Hepatocyte (in vitro differentiated cells): ENCODE measurements around the gene KCNQ1. TPM values are rescaled to one million over a fixed set of nuclear protein-coding genes. Genes with fewer than 3 reads are reported as not detected.

Source experiments
- DNase-seq: peaks from one replicate; pipeline ENCODE4 v3.0.0-alpha.2; 2016; ENCODE audit warnings: low spot score
- H2AFZ ChIP-seq: fragments of 200-600 bp; sonication (generic); 2 replicates; pipeline ENCODE4 v1.6.0; 2016; ENCODE audit warnings: antibody characterized with exemption, mild to moderate bottlenecking
- H3K27ac ChIP-seq: fragments of 200-600 bp; sonication (generic); 2 replicates; pipeline ENCODE4 v1.5.1; 2016; ENCODE audit warnings: mild to moderate bottlenecking
- H3K27me3 ChIP-seq: fragments of 200-600 bp; sonication (generic); 2 replicates; pipeline ENCODE4 v1.6.1; 2016
- H3K36me3 ChIP-seq: fragments of 200-600 bp; sonication (generic); replicated peaks from 2 replicates; pipeline ENCODE4 v1.5.1; 2016; ENCODE audit warnings: low read depth; ENCODE audit not compliant: insufficient read depth
- H3K4me1 ChIP-seq: fragments of 200-600 bp; sonication (generic); 2 replicates; pipeline ENCODE4 v1.5.1; 2016; ENCODE audit warnings: mild to moderate bottlenecking, moderate library complexity; ENCODE audit not compliant: insufficient read depth
- H3K4me2 ChIP-seq: fragments of 200-600 bp; sonication (generic); 2 replicates; pipeline ENCODE4 v1.6.0; 2016
- H3K4me3 ChIP-seq: fragments of 200-600 bp; sonication (generic); 2 replicates; pipeline ENCODE4 v1.5.1; 2016; ENCODE audit warnings: mild to moderate bottlenecking
- H3K79me2 ChIP-seq: fragments of 200-600 bp; sonication (generic); 2 replicates; pipeline ENCODE4 v1.6.0; 2017; ENCODE audit warnings: mild to moderate bottlenecking
- H3K9me2 ChIP-seq: fragments of 200-600 bp; sonication (generic); replicated peaks from 2 replicates; pipeline ENCODE4 v1.6.0; 2017; ENCODE audit warnings: mild to moderate bottlenecking; ENCODE audit not compliant: insufficient read depth
- H3K9me3 ChIP-seq: fragments of 200-600 bp; sonication (generic); 2 replicates; pipeline ENCODE4 v1.5.1; 2016; ENCODE audit warnings: low read depth, mild to moderate bottlenecking
- H4K20me1 ChIP-seq: fragments of 200-600 bp; sonication (generic); 2 replicates; pipeline ENCODE4 v1.6.0; 2016; ENCODE audit warnings: mild to moderate bottlenecking; ENCODE audit not compliant: insufficient read depth, poor library complexity, severe bottlenecking
- CTCF ChIP-seq: fragments of 200-600 bp; sonication (generic); IDR thresholded peaks from 2 replicates; pipeline ENCODE4 v1.5.1; 2016; ENCODE audit warnings: antibody characterized with exemption, mild to moderate bottlenecking; ENCODE audit not compliant: poor library complexity
- EZH2 ChIP-seq: fragments of 200-600 bp; sonication (generic); IDR thresholded peaks from 2 replicates; pipeline ENCODE4 v1.6.1; 2016; ENCODE audit warnings: antibody characterized with exemption, mild to moderate bottlenecking, borderline replicate concordance
- EZH2phosphoT487 ChIP-seq: fragments of 200-600 bp; sonication (generic); IDR thresholded peaks from one replicate; pipeline ENCODE4 v1.6.1; 2018; ENCODE audit warnings: antibody characterized with exemption, mild to moderate bottlenecking, low read depth, moderate library complexity; ENCODE audit not compliant: unreplicated experiment, severe bottlenecking
- WGBS: methylation state at CpG from one replicate; pipeline ENCODE4 v1.1.6; 2016; ENCODE audit warnings: low lambda C conversion rate; ENCODE audit errors: missing lambda C conversion rate; 5-methylcytosine and 5-hydroxymethylcytosine counted together
- polyA plus RNA-seq: library from polyadenylated mRNA; unstranded; fragments of >200 nt; fragmentation: Nextera tagmentation; extraction: Ambion mirVana; gene quantifications from 2 replicates; pipeline ENCODE4 v1.2.1, GENCODE V29; 2016
- total RNA-seq: library from RNA; depleted of rRNA; stranded (reverse); fragments of >200 nt; gene quantifications from 2 replicates; pipeline ENCODE4 v1.2.3, GENCODE V29; 2014

Gene KCNQ1
- total and polyA plus RNA-seq, 2 experiments from 2014 or later: 1.8 to 6.4 TPM

- peak; percentile 59 for DNase-seq
- TF ChIP-seq EZH2phosphoT487 (no peak), CTCF (no peak), EZH2 (no peak)
- no peaks in the 10 kb centered on the region for H3K36me3 ChIP-seq
- H4K20me1 ChIP-seq: no peaks in the 10 kb centered on the region
- 78% methylated on average over 28 of the region's 28 CpGs for WGBS
- no peaks in the 10 kb centered on the region for H3K9me2 ChIP-seq
- peak overlapping the region; percentile 69 for H3K27ac ChIP-seq
- no peak overlapping the region for H3K4me3 ChIP-seq
- H3K4me2 ChIP-seq: no peak overlapping the region
- peaks cover 26% of the 10 kb centered on the region for H3K4me1 ChIP-seq
- no peaks in the 10 kb centered on the region for H3K9me3 ChIP-seq
- H3K79me2 ChIP-seq: peaks cover 3% of the 10 kb centered on the region
- no peak overlapping the region for H2AFZ ChIP-seq
- no peaks in the 10 kb centered on the region for H3K27me3 ChIP-seq
Measured at GRCh38 chr11:2890466-2891294, 445.9 kb downstream of the KCNQ1 start.

GRCh38 chr11:2891326-2892214 lies 446.8 kb downstream of the KCNQ1 start:
- no peaks in the 10 kb centered on the region for H3K36me3 ChIP-seq
- H3K9me2 ChIP-seq: no peaks in the 10 kb centered on the region
- no peaks in the 10 kb centered on the region for H4K20me1 ChIP-seq
- no peak overlapping the region for H3K4me3 ChIP-seq
- H3K9me3 ChIP-seq: no peaks in the 10 kb centered on the region
- H3K79me2 ChIP-seq: no peaks in the 10 kb centered on the region
- H3K4me2 ChIP-seq: peak overlapping the region; percentile 87
- peak overlapping the region; percentile 69 for H3K27ac ChIP-seq
- H3K4me1 ChIP-seq: peaks cover 23% of the 10 kb centered on the region
- TF ChIP-seq EZH2phosphoT487 (no peak), EZH2 (no peak), CTCF (no peak)
- DNase-seq: peak; percentile 74
- no peaks in the 10 kb centered on the region for H3K27me3 ChIP-seq
- 63% methylated on average over 17 of the region's 17 CpGs for WGBS
- peak overlapping the region; percentile 90 for H2AFZ ChIP-seq

- no peaks in the 10 kb centered on the region for H3K79me2 ChIP-seq
- no peaks in the 10 kb centered on the region for H3K9me3 ChIP-seq
- 11% methylated on average over 22 of the region's 34 CpGs for WGBS
- no peak overlapping the region for H3K4me3 ChIP-seq
- H3K9me2 ChIP-seq: no peaks in the 10 kb centered on the region
- no peaks in the 10 kb centered on the region for H3K27me3 ChIP-seq
- H3K27ac ChIP-seq: peak overlapping the region; percentile 71
- DNase-seq: peak; percentile 61
- H3K4me1 ChIP-seq: peaks cover 22% of the 10 kb centered on the region
- H4K20me1 ChIP-seq: no peaks in the 10 kb centered on the region
- H3K4me2 ChIP-seq: peak overlapping the region; percentile 87
- no peaks in the 10 kb centered on the region for H3K36me3 ChIP-seq
- TF ChIP-seq CTCF: peak; percentile 97
- TF ChIP-seq EZH2phosphoT487: no peak
- H2AFZ ChIP-seq: peak overlapping the region; percentile 90
Measured at GRCh38 chr11:2892215-2892966, 447.6 kb downstream of the KCNQ1 start.
